Measurements from ENCODE around the gene TBC1D9. TPM values are rescaled to one million over a fixed set of nuclear protein-coding genes. Genes with fewer than 3 reads are reported as not detected.
A peak's percentile ranks its signal among the peaks of the same experiment; 100 is the strongest.

The TBC1D9 gene
- total and polyA plus RNA-seq, 2 of the 13 experiments (the other 11 are each of a cell fraction or from before 2014, with no cell fraction given), result 11.9 to 12.2 TPM

DNA sequence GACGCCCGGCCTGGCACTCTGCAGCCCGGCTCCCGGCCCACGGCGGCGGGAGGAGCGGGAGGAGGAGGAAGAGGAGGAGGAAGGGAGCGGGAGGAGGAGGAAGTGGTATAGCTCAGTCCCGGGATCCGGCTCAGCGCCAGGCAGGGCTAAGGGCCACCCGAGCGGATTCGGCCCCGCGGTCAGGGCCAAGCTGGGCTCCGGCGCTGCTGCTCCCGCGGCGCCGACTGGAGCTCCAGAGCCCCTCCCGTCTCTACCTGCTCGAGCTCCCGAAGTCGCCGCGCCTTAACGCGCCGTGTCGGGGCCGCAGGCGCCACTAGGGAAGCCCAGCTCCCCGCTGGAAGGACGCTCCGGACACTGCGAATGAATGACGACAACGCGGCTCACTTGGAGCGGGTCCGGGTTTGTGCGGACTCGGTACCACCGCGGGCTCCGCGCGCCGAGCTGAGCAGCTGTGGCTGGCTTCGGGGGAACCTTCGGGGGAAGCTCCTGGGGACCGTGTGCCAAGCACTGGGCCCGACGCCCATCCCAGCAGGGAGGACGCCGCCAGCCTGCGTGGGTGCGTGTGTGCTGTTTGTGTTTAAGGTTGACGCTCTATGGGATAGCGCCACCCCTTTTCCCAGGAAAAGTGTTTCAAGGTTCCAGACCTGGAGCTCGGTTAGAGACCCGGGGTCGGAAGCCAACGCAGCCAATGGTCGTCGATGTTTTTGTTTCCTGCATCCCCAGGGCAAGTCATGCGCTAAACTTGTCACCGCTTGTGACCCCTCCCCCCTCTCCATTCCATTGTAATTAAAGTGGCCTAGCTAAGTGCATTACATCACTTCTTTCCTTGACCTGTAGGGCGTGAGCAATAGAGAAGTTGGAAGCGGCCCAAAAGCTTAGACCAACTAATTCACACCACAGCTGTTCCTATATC lies at the start of gene TBC1D9 (continued):
- TF ChIP-seq CCDC6 (CRISPR knock-in tag; IDR thresholded peaks at IDR 0.05) (peak; percentile 68; the same call in 1 of the 2 replicates), MED13 (CRISPR knock-in tag; IDR thresholded peaks at IDR 0.05) (no peak), ZSCAN20 (CRISPR knock-in tag; IDR thresholded peaks at IDR 0.05; ENCODE audit: borderline replicate concordance) (no peak; the same call in 1 of the 2 replicates), ZNF180 (CRISPR knock-in tag; IDR thresholded peaks at IDR 0.05; ENCODE audit: borderline replicate concordance, low read depth) (no peak), SNRNP70 (IDR thresholded peaks at IDR 0.05; ENCODE audit: low read depth, low read length) (no peak), ZNF841 (CRISPR knock-in tag; IDR thresholded peaks at IDR 0.05; ENCODE audit: borderline replicate concordance) (no peak), NPAS2 (CRISPR knock-in tag; IDR thresholded peaks at IDR 0.05; ENCODE audit: borderline replicate concordance) (no peak), ZNF101 (CRISPR knock-in tag; IDR thresholded peaks at IDR 0.05; ENCODE audit: borderline replicate concordance, low read depth) (no peak), CHD2 (IDR thresholded peaks at IDR 0.05; ENCODE audit: low read depth, low read length) (no peak), KLF16 (CRISPR knock-in tag; IDR thresholded peaks at IDR 0.05) (peak in 1 of 2 experiments; percentile 56; a peak in 1 of 4 replicates), ZNF839 (CRISPR knock-in tag; IDR thresholded peaks at IDR 0.05; ENCODE audit: borderline replicate concordance) (peak; percentile 84; the same call in 1 of the 2 replicates), HNF4A (CRISPR knock-in tag; IDR thresholded peaks at IDR 0.05) (0 out of 2 replicates have a peak, but pooled peaks have one; percentile 37), RBM22 (optimal IDR thresholded peaks at IDR 0.05; ENCODE audit: low read length) (no peak), TBP (CRISPR knock-in tag; IDR thresholded peaks at IDR 0.05) (no peak), ARNT2 (CRISPR knock-in tag; IDR thresholded peaks at IDR 0.05; ENCODE audit: low read depth) (0 out of 2 replicates have a peak, but pooled peaks have one; percentile 32), SOX13 (IDR thresholded peaks at IDR 0.05) (no peak), SOX13 (CRISPR knock-in tag; conservative IDR thresholded peaks at IDR 0.05 in 1 of 2, IDR thresholded peaks at IDR 0.05 in 1 of 2) (peak in 1 of 2 experiments; percentile 48; a peak in 1 of 4 replicates), ZNF446 (CRISPR knock-in tag; IDR thresholded peaks at IDR 0.05) (peak; percentile 88; the same call in 1 of the 2 replicates), RXRA (CRISPR knock-in tag; IDR thresholded peaks at IDR 0.05) (peak; percentile 75)
- TF ChIP-seq, protein P1, sequence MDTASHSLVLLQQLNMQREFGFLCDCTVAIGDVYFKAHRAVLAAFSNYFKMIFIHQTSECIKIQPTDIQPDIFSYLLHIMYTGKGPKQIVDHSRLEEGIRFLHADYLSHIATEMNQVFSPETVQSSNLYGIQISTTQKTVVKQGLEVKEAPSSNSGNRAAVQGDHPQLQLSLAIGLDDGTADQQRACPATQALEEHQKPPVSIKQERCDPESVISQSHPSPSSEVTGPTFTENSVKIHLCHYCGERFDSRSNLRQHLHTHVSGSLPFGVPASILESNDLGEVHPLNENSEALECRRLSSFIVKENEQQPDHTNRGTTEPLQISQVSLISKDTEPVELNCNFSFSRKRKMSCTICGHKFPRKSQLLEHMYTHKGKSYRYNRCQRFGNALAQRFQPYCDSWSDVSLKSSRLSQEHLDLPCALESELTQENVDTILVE (CRISPR knock-in tag; IDR thresholded peaks at IDR 0.05), result no peak
- TF ChIP-seq, protein P2, sequence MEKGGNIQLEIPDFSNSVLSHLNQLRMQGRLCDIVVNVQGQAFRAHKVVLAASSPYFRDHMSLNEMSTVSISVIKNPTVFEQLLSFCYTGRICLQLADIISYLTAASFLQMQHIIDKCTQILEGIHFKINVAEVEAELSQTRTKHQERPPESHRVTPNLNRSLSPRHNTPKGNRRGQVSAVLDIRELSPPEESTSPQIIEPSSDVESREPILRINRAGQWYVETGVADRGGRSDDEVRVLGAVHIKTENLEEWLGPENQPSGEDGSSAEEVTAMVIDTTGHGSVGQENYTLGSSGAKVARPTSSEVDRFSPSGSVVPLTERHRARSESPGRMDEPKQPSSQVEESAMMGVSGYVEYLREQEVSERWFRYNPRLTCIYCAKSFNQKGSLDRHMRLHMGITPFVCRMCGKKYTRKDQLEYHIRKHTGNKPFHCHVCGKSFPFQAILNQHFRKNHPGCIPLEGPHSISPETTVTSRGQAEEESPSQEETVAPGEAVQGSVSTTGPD (CRISPR knock-in tag; IDR thresholded peaks at IDR 0.05), result no peak
- TF ChIP-seq, protein P3, sequence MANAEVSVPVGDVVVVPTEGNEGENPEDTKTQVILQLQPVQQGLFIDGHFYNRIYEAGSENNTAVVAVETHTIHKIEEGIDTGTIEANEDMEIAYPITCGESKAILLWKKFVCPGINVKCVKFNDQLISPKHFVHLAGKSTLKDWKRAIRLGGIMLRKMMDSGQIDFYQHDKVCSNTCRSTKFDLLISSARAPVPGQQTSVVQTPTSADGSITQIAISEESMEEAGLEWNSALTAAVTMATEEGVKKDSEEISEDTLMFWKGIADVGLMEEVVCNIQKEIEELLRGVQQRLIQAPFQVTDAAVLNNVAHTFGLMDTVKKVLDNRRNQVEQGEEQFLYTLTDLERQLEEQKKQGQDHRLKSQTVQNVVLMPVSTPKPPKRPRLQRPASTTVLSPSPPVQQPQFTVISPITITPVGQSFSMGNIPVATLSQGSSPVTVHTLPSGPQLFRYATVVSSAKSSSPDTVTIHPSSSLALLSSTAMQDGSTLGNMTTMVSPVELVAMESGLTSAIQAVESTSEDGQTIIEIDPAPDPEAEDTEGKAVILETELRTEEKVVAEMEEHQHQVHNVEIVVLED (CRISPR knock-in tag; IDR thresholded peaks at IDR 0.05; ENCODE audit: borderline replicate concordance), result peak; percentile 53; the same call in 1 of the 2 replicates
- TF ChIP-seq, protein P4, sequence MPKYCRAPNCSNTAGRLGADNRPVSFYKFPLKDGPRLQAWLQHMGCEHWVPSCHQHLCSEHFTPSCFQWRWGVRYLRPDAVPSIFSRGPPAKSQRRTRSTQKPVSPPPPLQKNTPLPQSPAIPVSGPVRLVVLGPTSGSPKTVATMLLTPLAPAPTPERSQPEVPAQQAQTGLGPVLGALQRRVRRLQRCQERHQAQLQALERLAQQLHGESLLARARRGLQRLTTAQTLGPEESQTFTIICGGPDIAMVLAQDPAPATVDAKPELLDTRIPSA (CRISPR knock-in tag; IDR thresholded peaks at IDR 0.05; ENCODE audit: borderline replicate concordance), result peak; percentile 81; the same call in 1 of the 2 replicates

Data from HepG2 (cell line).